HepG2 (cell line): ENCODE measurements around the gene KAT2A. TPM values are rescaled to one million over a fixed set of nuclear protein-coding genes. Genes with fewer than 3 reads are reported as not detected.

Experiments
- ELF4 ChIP-seq: sonication (generic); formaldehyde crosslinking; IDR thresholded peaks from 2 replicates; pipeline ENCODE4 v1.5.0; 2020; ENCODE audit warnings: missing genetic modification reagents, mild to moderate bottlenecking, moderate library complexity, borderline replicate concordance
- HDAC1 ChIP-seq: sonication (generic); formaldehyde crosslinking; IDR thresholded peaks from 2 replicates; pipeline ENCODE4 v1.5.1; 2020; ENCODE audit warnings: mild to moderate bottlenecking, missing genetic modification reagents
- HNRNPK ChIP-seq: fragments of 200-400 bp; formaldehyde crosslinking; IDR thresholded peaks from 2 replicates; pipeline ENCODE4 v1.6.1; 2018; ENCODE audit warnings: low read length, low read depth, moderate library complexity, mild to moderate bottlenecking; ENCODE audit not compliant: poor library complexity, severe bottlenecking
- ISL2 ChIP-seq: sonication (generic); formaldehyde crosslinking; IDR thresholded peaks from 2 replicates; pipeline ENCODE4 v1.5.0; 2020; ENCODE audit warnings: missing genetic modification reagents
- MBD4 ChIP-seq: IDR thresholded peaks from 2 replicates; pipeline ENCODE4 v1.6.1; 2012; ENCODE audit warnings: low read length, inconsistent platforms, borderline replicate concordance
- PCBP1 ChIP-seq: fragments of 200-400 bp; formaldehyde crosslinking; IDR thresholded peaks from 2 replicates; pipeline ENCODE4 v1.6.1; 2017; ENCODE audit warnings: mild to moderate bottlenecking, low read depth, low read length, borderline replicate concordance
- RORA ChIP-seq: sonication (generic); formaldehyde crosslinking; IDR thresholded peaks from 2 replicates; pipeline ENCODE4 v1.5.0; 2020; ENCODE audit warnings: mild to moderate bottlenecking, missing genetic modification reagents, moderate library complexity
- SMARCE1 ChIP-seq: fragments of 450-650 bp; IDR thresholded peaks from 2 replicates; pipeline ENCODE4 v1.6.1; 2017; ENCODE audit warnings: borderline replicate concordance
- ZNF124 ChIP-seq: sonication (generic); formaldehyde crosslinking; IDR thresholded peaks from 2 replicates; pipeline ENCODE4 v1.4.0; 2020; ENCODE audit warnings: missing genetic modification reagents
- ZNF160 ChIP-seq: sonication (generic); formaldehyde crosslinking; IDR thresholded peaks from 2 replicates; pipeline ENCODE4 v1.8.0; 2022; ENCODE audit warnings: mild to moderate bottlenecking, inconsistent platforms, missing genetic modification reagents
- ZNF264 ChIP-seq: sonication (generic); formaldehyde crosslinking; IDR thresholded peaks from 2 replicates; pipeline ENCODE4 v1.4.0; 2020; ENCODE audit warnings: missing genetic modification reagents
- ZNF501 ChIP-seq: sonication (generic); formaldehyde crosslinking; IDR thresholded peaks from 2 replicates; pipeline ENCODE4 v1.5.1; 2020; ENCODE audit warnings: mild to moderate bottlenecking, moderate library complexity, missing genetic modification reagents
- polyA plus RNA-seq, 8 experiments: library from polyadenylated mRNA; depleted of rRNA in 3 of 8; stranded (reverse) in 7 of 8; unstranded in 1 of 8; fragments of >200 nt; fragmentation: Illumina TruSeq in 4 of 8; extraction: Trizol in 4 of 8; gene quantifications; 2 replicates each; pipeline versions ENCODE4 v1.2.1 to v1.2.3, GENCODE V29; 2011 to 2016; ENCODE audit warnings: low read depth in 4 of 8, missing spikeins in 1 of 8, mixed read lengths in 1 of 8; ENCODE audit not compliant: insufficient read depth in 1 of 8
- total RNA-seq, 5 experiments: library from RNA; depleted of rRNA; stranded (reverse); fragments of >200 nt; fragmentation: Illumina TruSeq; extraction: Trizol; gene quantifications; 2 replicates each; pipeline ENCODE4 v1.2.3, GENCODE V29; 2016; ENCODE audit warnings: low read depth in 1 of 5
- TF ChIP-seq, protein P1 (sequence below): sonication (generic); formaldehyde crosslinking; conservative IDR thresholded peaks from 2 replicates; pipeline ENCODE4 v1.8.0; 2022; ENCODE audit warnings: missing genetic modification reagents
- TF ChIP-seq, protein P2 (sequence below): sonication (generic); formaldehyde crosslinking; IDR thresholded peaks from 2 replicates; pipeline ENCODE4 v1.4.0; 2020; ENCODE audit warnings: missing genetic modification reagents, mild to moderate bottlenecking, borderline replicate concordance
- TF ChIP-seq, protein P3 (sequence below): sonication (generic); formaldehyde crosslinking; IDR thresholded peaks from one replicate; pipeline ENCODE4 v1.5.1; 2020; ENCODE audit warnings: mild to moderate bottlenecking, missing genetic modification reagents; ENCODE audit errors: not compliant biosample characterization

Gene KAT2A
- total and polyA plus RNA-seq, 2 of the 13 experiments (the other 11 are each of a cell fraction or from before 2014, with no cell fraction given): 29.1 to 90.4 TPM

DNA sequence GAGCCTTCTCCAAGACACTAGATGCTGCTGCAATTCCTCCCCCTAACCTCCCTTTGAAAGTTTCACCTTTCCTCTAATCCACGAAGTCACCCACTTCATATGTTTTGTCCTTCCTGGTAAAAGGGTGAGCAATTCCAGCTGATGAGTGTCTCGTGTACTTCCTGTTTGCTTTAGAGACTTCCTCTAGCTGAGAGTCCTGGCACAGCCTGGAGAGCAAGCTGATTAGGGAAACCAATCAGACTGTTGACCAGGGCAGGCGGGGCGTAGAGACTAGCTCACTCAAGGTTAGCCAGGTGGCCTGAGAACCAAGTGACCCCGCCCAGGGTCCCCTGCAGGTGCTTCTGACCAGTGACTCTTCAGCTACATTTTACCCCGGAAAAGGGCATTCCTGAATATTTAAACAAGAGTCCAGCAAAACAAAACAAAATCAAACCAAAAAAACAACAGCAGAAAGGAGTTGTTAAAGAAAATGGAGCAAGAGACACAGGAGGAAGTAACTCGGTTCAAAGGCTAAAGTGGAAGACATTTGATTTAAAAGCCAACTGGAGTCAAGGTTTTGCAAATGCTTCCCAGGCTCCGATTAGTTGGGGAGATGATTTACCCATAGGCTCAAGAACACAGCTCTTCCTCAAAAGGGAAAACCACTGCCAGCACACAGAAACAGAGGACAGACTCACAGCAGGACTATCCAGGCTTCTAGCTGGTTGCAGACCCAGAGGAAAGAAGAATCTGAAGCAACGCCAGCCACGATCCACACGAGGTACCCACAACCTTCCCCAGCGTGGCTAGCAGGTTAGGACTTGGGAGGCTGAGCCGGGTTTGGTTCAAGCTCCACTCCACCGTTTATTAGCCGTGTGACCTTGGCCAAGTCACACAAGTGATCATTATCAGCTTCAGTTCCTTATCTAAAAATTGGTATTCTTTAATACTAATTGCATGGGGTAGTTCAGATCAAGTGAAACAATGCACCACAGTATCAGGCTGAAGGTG is 14.8 kb upstream of the KAT2A start (continued):
- TF ChIP-seq ELF4 (CRISPR knock-in tag) (no peak), ZNF501 (CRISPR knock-in tag) (peak; percentile 23; the same call in 1 of the 2 replicates), MBD4 (no peak), PCBP1 (no peak), SMARCE1 (no peak), ISL2 (CRISPR knock-in tag) (no peak), ZNF264 (CRISPR knock-in tag) (0 out of 2 replicates have a peak, but pooled peaks have one; percentile 40), RORA (CRISPR knock-in tag) (no peak), ZNF160 (CRISPR knock-in tag) (no peak), HNRNPK (no peak), ZNF124 (CRISPR knock-in tag) (no peak; the same call in 1 of the 2 replicates), HDAC1 (CRISPR knock-in tag) (peak; percentile 73)
- TF ChIP-seq, protein P1, sequence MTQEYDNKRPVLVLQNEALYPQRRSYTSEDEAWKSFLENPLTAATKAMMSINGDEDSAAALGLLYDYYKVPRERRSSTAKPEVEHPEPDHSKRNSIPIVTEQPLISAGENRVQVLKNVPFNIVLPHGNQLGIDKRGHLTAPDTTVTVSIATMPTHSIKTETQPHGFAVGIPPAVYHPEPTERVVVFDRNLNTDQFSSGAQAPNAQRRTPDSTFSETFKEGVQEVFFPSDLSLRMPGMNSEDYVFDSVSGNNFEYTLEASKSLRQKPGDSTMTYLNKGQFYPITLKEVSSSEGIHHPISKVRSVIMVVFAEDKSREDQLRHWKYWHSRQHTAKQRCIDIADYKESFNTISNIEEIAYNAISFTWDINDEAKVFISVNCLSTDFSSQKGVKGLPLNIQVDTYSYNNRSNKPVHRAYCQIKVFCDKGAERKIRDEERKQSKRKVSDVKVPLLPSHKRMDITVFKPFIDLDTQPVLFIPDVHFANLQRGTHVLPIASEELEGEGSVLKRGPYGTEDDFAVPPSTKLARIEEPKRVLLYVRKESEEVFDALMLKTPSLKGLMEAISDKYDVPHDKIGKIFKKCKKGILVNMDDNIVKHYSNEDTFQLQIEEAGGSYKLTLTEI (CRISPR knock-in tag): no peak
- TF ChIP-seq, protein P2, sequence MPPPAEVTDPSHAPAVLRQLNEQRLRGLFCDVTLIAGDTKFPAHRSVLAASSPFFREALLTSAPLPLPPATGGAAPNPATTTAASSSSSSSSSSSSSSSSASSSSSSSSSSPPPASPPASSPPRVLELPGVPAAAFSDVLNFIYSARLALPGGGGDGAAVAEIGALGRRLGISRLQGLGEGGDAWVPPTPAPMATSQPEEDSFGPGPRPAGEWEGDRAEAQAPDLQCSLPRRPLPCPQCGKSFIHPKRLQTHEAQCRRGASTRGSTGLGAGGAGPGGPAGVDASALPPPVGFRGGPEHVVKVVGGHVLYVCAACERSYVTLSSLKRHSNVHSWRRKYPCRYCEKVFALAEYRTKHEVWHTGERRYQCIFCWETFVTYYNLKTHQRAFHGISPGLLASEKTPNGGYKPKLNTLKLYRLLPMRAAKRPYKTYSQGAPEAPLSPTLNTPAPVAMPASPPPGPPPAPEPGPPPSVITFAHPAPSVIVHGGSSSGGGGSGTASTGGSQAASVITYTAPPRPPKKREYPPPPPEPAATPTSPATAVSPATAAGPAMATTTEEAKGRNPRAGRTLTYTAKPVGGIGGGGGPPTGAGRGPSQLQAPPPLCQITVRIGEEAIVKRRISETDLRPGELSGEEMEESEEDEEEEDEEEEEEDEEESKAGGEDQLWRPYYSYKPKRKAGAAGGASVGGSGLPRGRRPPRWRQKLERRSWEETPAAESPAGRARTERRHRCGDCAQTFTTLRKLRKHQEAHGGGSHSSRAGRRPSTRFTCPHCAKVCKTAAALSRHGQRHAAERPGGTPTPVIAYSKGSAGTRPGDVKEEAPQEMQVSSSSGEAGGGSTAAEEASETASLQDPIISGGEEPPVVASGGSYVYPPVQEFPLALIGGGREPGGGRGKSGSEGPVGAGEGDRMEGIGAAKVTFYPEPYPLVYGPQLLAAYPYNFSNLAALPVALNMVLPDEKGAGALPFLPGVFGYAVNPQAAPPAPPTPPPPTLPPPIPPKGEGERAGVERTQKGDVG (CRISPR knock-in tag): no peak
- TF ChIP-seq, protein P3, sequence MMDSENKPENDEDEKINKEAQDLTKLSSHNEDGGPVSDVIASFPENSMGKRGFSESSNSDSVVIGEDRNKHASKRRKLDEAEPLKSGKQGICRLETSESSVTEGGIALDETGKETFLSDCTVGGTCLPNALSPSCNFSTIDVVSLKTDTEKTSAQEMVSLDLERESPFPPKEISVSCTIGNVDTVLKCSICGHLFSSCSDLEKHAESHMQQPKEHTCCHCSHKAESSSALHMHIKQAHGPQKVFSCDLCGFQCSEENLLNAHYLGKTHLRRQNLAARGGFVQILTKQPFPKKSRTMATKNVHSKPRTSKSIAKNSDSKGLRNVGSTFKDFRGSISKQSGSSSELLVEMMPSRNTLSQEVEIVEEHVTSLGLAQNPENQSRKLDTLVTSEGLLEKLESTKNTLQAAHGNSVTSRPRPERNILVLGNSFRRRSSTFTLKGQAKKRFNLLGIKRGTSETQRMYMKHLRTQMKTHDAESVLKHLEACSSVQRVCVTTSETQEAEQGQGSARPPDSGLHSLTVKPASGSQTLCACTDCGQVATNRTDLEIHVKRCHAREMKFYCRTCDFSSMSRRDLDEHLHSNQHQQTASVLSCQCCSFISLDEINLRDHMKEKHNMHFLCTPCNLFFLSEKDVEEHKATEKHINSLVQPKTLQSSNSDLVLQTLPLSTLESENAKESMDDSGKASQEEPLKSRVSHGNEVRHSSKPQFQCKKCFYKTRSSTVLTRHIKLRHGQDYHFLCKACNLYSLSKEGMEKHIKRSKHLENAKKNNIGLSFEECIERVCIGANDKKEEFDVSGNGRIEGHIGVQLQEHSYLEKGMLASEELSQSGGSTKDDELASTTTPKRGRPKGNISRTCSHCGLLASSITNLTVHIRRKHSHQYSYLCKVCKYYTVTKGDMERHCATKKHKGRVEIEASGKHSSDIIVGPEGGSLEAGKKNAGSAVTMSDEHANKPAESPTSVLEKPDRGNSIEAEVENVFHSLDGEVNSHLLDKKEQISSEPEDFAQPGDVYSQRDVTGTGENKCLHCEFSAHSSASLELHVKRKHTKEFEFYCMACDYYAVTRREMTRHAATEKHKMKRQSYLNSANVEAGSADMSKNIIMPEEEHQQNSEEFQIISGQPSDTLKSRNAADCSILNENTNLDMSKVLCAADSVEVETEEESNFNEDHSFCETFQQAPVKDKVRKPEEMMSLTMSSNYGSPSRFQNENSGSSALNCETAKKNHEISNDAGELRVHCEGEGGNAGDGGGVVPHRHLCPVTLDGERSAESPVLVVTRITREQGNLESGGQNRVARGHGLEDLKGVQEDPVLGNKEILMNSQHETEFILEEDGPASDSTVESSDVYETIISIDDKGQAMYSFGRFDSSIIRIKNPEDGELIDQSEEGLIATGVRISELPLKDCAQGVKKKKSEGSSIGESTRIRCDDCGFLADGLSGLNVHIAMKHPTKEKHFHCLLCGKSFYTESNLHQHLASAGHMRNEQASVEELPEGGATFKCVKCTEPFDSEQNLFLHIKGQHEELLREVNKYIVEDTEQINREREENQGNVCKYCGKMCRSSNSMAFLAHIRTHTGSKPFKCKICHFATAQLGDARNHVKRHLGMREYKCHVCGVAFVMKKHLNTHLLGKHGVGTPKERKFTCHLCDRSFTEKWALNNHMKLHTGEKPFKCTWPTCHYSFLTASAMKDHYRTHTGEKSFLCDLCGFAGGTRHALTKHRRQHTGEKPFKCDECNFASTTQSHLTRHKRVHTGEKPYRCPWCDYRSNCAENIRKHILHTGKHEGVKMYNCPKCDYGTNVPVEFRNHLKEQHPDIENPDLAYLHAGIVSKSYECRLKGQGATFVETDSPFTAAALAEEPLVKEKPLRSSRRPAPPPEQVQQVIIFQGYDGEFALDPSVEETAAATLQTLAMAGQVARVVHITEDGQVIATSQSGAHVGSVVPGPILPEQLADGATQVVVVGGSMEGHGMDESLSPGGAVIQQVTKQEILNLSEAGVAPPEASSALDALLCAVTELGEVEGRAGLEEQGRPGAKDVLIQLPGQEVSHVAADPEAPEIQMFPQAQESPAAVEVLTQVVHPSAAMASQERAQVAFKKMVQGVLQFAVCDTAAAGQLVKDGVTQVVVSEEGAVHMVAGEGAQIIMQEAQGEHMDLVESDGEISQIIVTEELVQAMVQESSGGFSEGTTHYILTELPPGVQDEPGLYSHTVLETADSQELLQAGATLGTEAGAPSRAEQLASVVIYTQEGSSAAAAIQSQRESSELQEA: no peak
